ENCODE data around the gene SHC2. TPM values are rescaled to one million over a fixed set of nuclear protein-coding genes. Genes with fewer than 3 reads are reported as not detected.

Gene SHC2
- total and polyA plus RNA-seq, 2 of the 8 experiments (the other 6 are each of a cell fraction or from before 2014, with no cell fraction given), result 4.4 to 7.3 TPM

GRCh38 chr19:504616-505015 is 43.8 kb upstream of the SHC2 start:
- ChIA-PET CTCF (ENCODE audit: partially characterized antibody) (interaction anchor here (0.9 to 3.6 kb wide), 5 partner anchors 9 to 121 kb away, joined by 3 to 20 read pairs (median 4); partner anchors contain the start of gene MADCAM1), POLR2A (ENCODE audit: partially characterized antibody) (interaction anchor here (1.2 kb wide), 2 partner anchors 16 to 26 kb away, joined by 3 to 6 read pairs; no protein-coding TSS in a partner anchor)
- Histone ChIP-seq H3K9ac (replicated peaks in 1 of 4; ENCODE audit: extremely low read depth in 1 of 4, low read depth in 3 of 4, low read length in 3 of 4) (no peak overlapping the region), H3K36me3 (ENCODE audit: control insufficient read depth in 2 of 4, insufficient read depth in 4 of 4, low read length in 3 of 4) (no peaks in the 10 kb centered on the region), H3K4me2 (ENCODE audit: insufficient read depth in 1 of 2, low read depth in 2 of 2, low read length in 2 of 2) (no peak overlapping the region), H2AK5ac (ENCODE audit: low read depth, low read length) (no peak overlapping the region), H3K4ac (replicated peaks; ENCODE audit: insufficient read length, low read depth, low read length) (no peak overlapping the region), H2BK20ac (ENCODE audit: low read length) (no peak overlapping the region), H3K9me3 (ENCODE audit: insufficient read depth in 2 of 2, low read depth in 1 of 2, low read length in 1 of 2) (no peaks in the 10 kb centered on the region; a peak in 2 of 4 replicates), H2BK15ac (ENCODE audit: low read length) (no peak overlapping the region), H3K27ac (ENCODE audit: low read depth, low read length) (no peak overlapping the region), H4K5ac (ENCODE audit: insufficient read length, low read depth, low read length) (no peak overlapping the region), H2BK12ac (ENCODE audit: low read depth, low read length) (no peak overlapping the region), H3K23ac (ENCODE audit: insufficient read length) (no peak overlapping the region), H3K14ac (ENCODE audit: insufficient read length) (no peak overlapping the region), H3K18ac (ENCODE audit: extremely low read depth, low read length) (no peak overlapping the region), H3K56ac (replicated peaks; ENCODE audit: insufficient read length, low read depth, low read length) (no peak overlapping the region), H2AFZ (ENCODE audit: low read length) (no peak overlapping the region), H2BK5ac (ENCODE audit: low read depth, low read length) (no peak overlapping the region), H4K20me1 (replicated peaks in 1 of 2; ENCODE audit: control insufficient read depth in 1 of 2, insufficient read depth in 2 of 2, low read length in 2 of 2) (peaks cover 0 to 4% of the 10 kb centered on the region in 2 experiments), H3K4me1 (replicated peaks in 1 of 4; ENCODE audit: control insufficient read depth in 3 of 4, insufficient read depth in 4 of 4, low read length in 3 of 4) (peaks cover 0 to 4% (median under 1%) of the 10 kb centered on the region in 4 experiments; a peak in 2 of 7 replicates), H3K27me3 (replicated peaks in 1 of 4; ENCODE audit: control insufficient read depth in 3 of 4, extremely low read depth in 1 of 4, insufficient read depth in 3 of 4, low read length in 3 of 4) (peaks cover 0 to 4% (median 2%) of the 10 kb centered on the region in 4 experiments), H4K91ac (replicated peaks; ENCODE audit: insufficient read length, low read length) (no peak overlapping the region), H3K4me3 (ENCODE audit: extremely low read depth in 1 of 4, insufficient read depth in 2 of 4, low read depth in 3 of 4, low read length in 4 of 4) (no peak overlapping the region), H3K79me1 (ENCODE audit: low read depth, low read length) (no peaks in the 10 kb centered on the region), H3K23me2 (ENCODE audit: low read depth, low read length) (peaks cover 8% of the 10 kb centered on the region; the same call in 1 of the 2 replicates), H2BK120ac (replicated peaks; ENCODE audit: low read depth, low read length) (no peak overlapping the region), H3K79me2 (ENCODE audit: control insufficient read depth in 1 of 2, insufficient read depth in 2 of 2, low read length in 2 of 2) (no peaks in the 10 kb centered on the region), H4K8ac (ENCODE audit: extremely low read depth, insufficient read depth, low read length) (no peak overlapping the region; the same call in 1 of the 2 replicates)
- WGBS, 2 experiments (ENCODE audit: extremely low coverage in 1 of 2, insufficient coverage in 1 of 2, insufficient read length in 1 of 2, insufficient replicate concordance in 2 of 2, low coverage in 1 of 2, low lambda C conversion rate in 2 of 2, missing lambda C conversion rate in 1 of 2), result 82% methylated on average over 12 of the region's 14 CpGs; no CpG with 5 or more reads in 1 of the 2 experiments
- DNase-seq (ENCODE audit: low read depth in 1 of 2, low spot score in 2 of 2), result no peak
- no peak for FAIRE-seq
- no peak for TF ChIP-seq BACH1 (IDR thresholded peaks at IDR 0.05; ENCODE audit: low read length)

All from H1 (cell line).